MG63 (cell line): ENCODE results near the gene RUNX2. TPM values are rescaled to one million over a fixed set of nuclear protein-coding genes. Genes with fewer than 3 reads are reported as not detected.
A peak's percentile ranks its signal among the peaks of the same experiment; 100 is the strongest.

Experiments used
- DNase-seq: peaks from one replicate; pipeline ENCODE4 v3.0.0-alpha.2; 2020
- H3K27me3 ChIP-seq: fragments of 250-450 bp; sonication (Bioruptor Pico); 2 replicates; pipeline ENCODE4 v1.5.1; 2020; ENCODE audit warnings: mild to moderate bottlenecking, moderate library complexity
- H3K36me3 ChIP-seq: fragments of 250-450 bp; sonication (Bioruptor Pico); 2 replicates; pipeline ENCODE4 v1.5.1; 2020; ENCODE audit warnings: mild to moderate bottlenecking, moderate library complexity
- H3K4me3 ChIP-seq: fragments of 250-450 bp; sonication (Bioruptor Pico); 2 replicates; pipeline ENCODE4 v1.5.1; 2020; ENCODE audit warnings: mild to moderate bottlenecking, moderate library complexity
- H3K9me3 ChIP-seq: fragments of 250-450 bp; sonication (Bioruptor Pico); 2 replicates; pipeline ENCODE4 v1.5.1; 2020; ENCODE audit warnings: mild to moderate bottlenecking, moderate library complexity
- total RNA-seq: library from RNA; depleted of rRNA; stranded (reverse); fragments of >200 nt; shearing (Covaris generic); gene quantifications from 2 replicates; pipeline ENCODE4 v1.2.3, GENCODE V29; 2014; ENCODE audit warnings: low replicate concordance

RUNX2 gene
- total RNA-seq, 1 experiment from 2014 or later: 0.13 TPM

- Histone ChIP-seq H3K27me3 (no peaks in the 10 kb centered on the region), H3K9me3 (no peaks in the 10 kb centered on the region), H3K36me3 (no peaks in the 10 kb centered on the region), H3K4me3 (no peak overlapping the region)
- DNase-seq: no peak
Observed at GRCh38 chr6:45633272-45633908, 305.3 kb downstream of the RUNX2 start.

- Histone ChIP-seq H3K36me3 (no peaks in the 10 kb centered on the region), H3K27me3 (no peaks in the 10 kb centered on the region), H3K9me3 (no peaks in the 10 kb centered on the region), H3K4me3 (no peak overlapping the region)
- no peak for DNase-seq
Observed at GRCh38 chr6:45634231-45634630, 306.1 kb downstream of the RUNX2 start.

GRCh38 chr6:45635284-45635867 is 307.2 kb downstream of the RUNX2 start:
- no peak overlapping the region for H3K4me3 ChIP-seq
- no peaks in the 10 kb centered on the region for H3K9me3 ChIP-seq
- H3K27me3 ChIP-seq: no peaks in the 10 kb centered on the region
- no peak for DNase-seq
- no peaks in the 10 kb centered on the region for H3K36me3 ChIP-seq

- Histone ChIP-seq H3K36me3 (no peaks in the 10 kb centered on the region), H3K27me3 (no peaks in the 10 kb centered on the region), H3K9me3 (no peaks in the 10 kb centered on the region), H3K4me3 (no peak overlapping the region)
- no peak for DNase-seq
Observed at GRCh38 chr6:45637056-45637455, 308.9 kb downstream of the RUNX2 start.

- Histone ChIP-seq H3K9me3 (no peaks in the 10 kb centered on the region), H3K4me3 (no peak overlapping the region), H3K36me3 (no peaks in the 10 kb centered on the region), H3K27me3 (no peaks in the 10 kb centered on the region)
- DNase-seq: no peak
Observed at GRCh38 chr6:45637611-45638257, 309.6 kb downstream of the RUNX2 start.

- no peaks in the 10 kb centered on the region for H3K9me3 ChIP-seq
- no peaks in the 10 kb centered on the region for H3K36me3 ChIP-seq
- DNase-seq: no peak
Observed at GRCh38 chr6:45640081-45640491, 312.0 kb downstream of the RUNX2 start.

GRCh38 chr6:45640811-45641210 is 312.7 kb downstream of the RUNX2 start:
- Histone ChIP-seq H3K36me3 (no peaks in the 10 kb centered on the region), H3K4me3 (no peak overlapping the region), H3K27me3 (no peaks in the 10 kb centered on the region), H3K9me3 (no peaks in the 10 kb centered on the region)
- no peak for DNase-seq

More at GRCh38 chr6:45640081-45640491, 312.0 kb downstream of the RUNX2 start:
- no peaks in the 10 kb centered on the region for H3K27me3 ChIP-seq
- no peak overlapping the region for H3K4me3 ChIP-seq

- DNase-seq: no peak
- H3K4me3 ChIP-seq: no peak overlapping the region
- H3K27me3 ChIP-seq: no peaks in the 10 kb centered on the region
- no peaks in the 10 kb centered on the region for H3K36me3 ChIP-seq
- no peaks in the 10 kb centered on the region for H3K9me3 ChIP-seq
Observed at GRCh38 chr6:45642331-45643125, 314.4 kb downstream of the RUNX2 start.

GRCh38 chr6:45643126-45643525 is 315.0 kb downstream of the RUNX2 start:
- H3K9me3 ChIP-seq: no peaks in the 10 kb centered on the region
- H3K27me3 ChIP-seq: no peaks in the 10 kb centered on the region
- DNase-seq: no peak
- H3K36me3 ChIP-seq: no peaks in the 10 kb centered on the region
- H3K4me3 ChIP-seq: no peak overlapping the region

GRCh38 chr6:45644720-45645119 is 316.6 kb downstream of the RUNX2 start:
- no peak for DNase-seq
- H3K27me3 ChIP-seq: no peaks in the 10 kb centered on the region
- H3K4me3 ChIP-seq: no peak overlapping the region
- H3K36me3 ChIP-seq: no peaks in the 10 kb centered on the region
- H3K9me3 ChIP-seq: no peaks in the 10 kb centered on the region

GRCh38 chr6:45645302-45645701 is 317.2 kb downstream of the RUNX2 start:
- H3K36me3 ChIP-seq: no peaks in the 10 kb centered on the region

GRCh38 chr6:45647341-45648261 is 319.5 kb downstream of the RUNX2 start:
- no peaks in the 10 kb centered on the region for H3K36me3 ChIP-seq
- H3K9me3 ChIP-seq: no peaks in the 10 kb centered on the region
- H3K4me3 ChIP-seq: no peak overlapping the region
- no peaks in the 10 kb centered on the region for H3K27me3 ChIP-seq
- no peak for DNase-seq

More at GRCh38 chr6:45645302-45645701, 317.2 kb downstream of the RUNX2 start:
- Histone ChIP-seq H3K4me3 (no peak overlapping the region), H3K27me3 (no peaks in the 10 kb centered on the region), H3K9me3 (no peaks in the 10 kb centered on the region)
- DNase-seq: no peak

GRCh38 chr6:45648262-45648620 is 320.1 kb downstream of the RUNX2 start:
- no peaks in the 10 kb centered on the region for H3K36me3 ChIP-seq
- no peak for DNase-seq
- H3K27me3 ChIP-seq: no peaks in the 10 kb centered on the region
- H3K9me3 ChIP-seq: no peaks in the 10 kb centered on the region
- H3K4me3 ChIP-seq: no peak overlapping the region

GRCh38 chr6:45650524-45651135 is 322.5 kb downstream of the RUNX2 start:
- Histone ChIP-seq H3K36me3 (no peaks in the 10 kb centered on the region), H3K9me3 (no peaks in the 10 kb centered on the region), H3K27me3 (no peaks in the 10 kb centered on the region), H3K4me3 (no peak overlapping the region)
- peak; percentile 48 for DNase-seq

GRCh38 chr6:45651301-45651700 is 323.2 kb downstream of the RUNX2 start:
- DNase-seq: no peak
- Histone ChIP-seq H3K9me3 (no peaks in the 10 kb centered on the region), H3K36me3 (no peaks in the 10 kb centered on the region), H3K27me3 (no peaks in the 10 kb centered on the region), H3K4me3 (no peak overlapping the region)

GRCh38 chr6:45652416-45652815 is 324.3 kb downstream of the RUNX2 start:
- no peaks in the 10 kb centered on the region for H3K36me3 ChIP-seq
- DNase-seq: peak; percentile 56
- no peaks in the 10 kb centered on the region for H3K27me3 ChIP-seq

More at GRCh38 chr6:45652416-45652815, 324.3 kb downstream of the RUNX2 start:
- H3K9me3 ChIP-seq: no peaks in the 10 kb centered on the region
- H3K4me3 ChIP-seq: no peak overlapping the region
